H1 (cell line): ENCODE measurements around the gene ITPR1. TPM values are rescaled to one million over a fixed set of nuclear protein-coding genes. Genes with fewer than 3 reads are reported as not detected.

Source experiments
- CTCF ChIA-PET: fragments of 300-600 bp; sonication (Branson Sonifier 250); formaldehyde crosslinking; loops from one replicate; lab custom pipeline; 2021; ENCODE audit not compliant: partially characterized antibody; lab: Charles Lee
- POLR2A ChIA-PET: fragments of 300-600 bp; sonication (Branson Sonifier 250); formaldehyde crosslinking; loops from one replicate; lab custom pipeline; 2021; ENCODE audit warnings: inconsistent platforms; ENCODE audit not compliant: partially characterized antibody; lab: Charles Lee
- DNase-seq, 2 experiments: peaks; one replicate each; pipeline versions ENCODE4 v3.0.0 to v3.0.0-alpha.2; 2010 to 2022; ENCODE audit warnings: low spot score in 2 of 2, low read depth in 1 of 2, mixed read lengths in 1 of 2
- FAIRE-seq: peaks from 2 replicates; lab custom pipeline; 2011; peaks lifted over from hg19 to GRCh38; lab: Jason Lieb, UNC
- H2AFZ ChIP-seq: 2 replicates; pipeline ENCODE4 v1.8.1; 2012; ENCODE audit warnings: low read length, inconsistent platforms
- H2AK5ac ChIP-seq: 2 replicates; pipeline ENCODE4 v1.6.1; 2013; ENCODE audit warnings: low read depth, low read length
- H2BK120ac ChIP-seq: replicated peaks from 2 replicates; pipeline ENCODE3; 2013; ENCODE audit warnings: low read depth, low read length, inconsistent platforms
- H2BK12ac ChIP-seq: 2 replicates; pipeline ENCODE4 v1.6.1; 2013; ENCODE audit warnings: low read depth, low read length
- H2BK15ac ChIP-seq: 2 replicates; pipeline ENCODE4 v1.6.1; 2013; ENCODE audit warnings: low read length
- H2BK20ac ChIP-seq: 2 replicates; pipeline ENCODE4 v1.6.1; 2013; ENCODE audit warnings: low read length
- H2BK5ac ChIP-seq: 2 replicates; pipeline ENCODE4 v1.6.1; 2013; ENCODE audit warnings: low read depth, low read length
- H3K14ac ChIP-seq: 2 replicates; pipeline ENCODE4 v1.6.1; 2013; ENCODE audit warnings: inconsistent platforms; ENCODE audit not compliant: insufficient read length
- H3K18ac ChIP-seq: 2 replicates; pipeline ENCODE4 v1.6.1; 2013; ENCODE audit warnings: low read length; ENCODE audit errors: extremely low read depth
- H3K23ac ChIP-seq: 2 replicates; pipeline ENCODE4 v1.6.1; 2013; ENCODE audit warnings: inconsistent platforms; ENCODE audit not compliant: insufficient read length
- H3K23me2 ChIP-seq: 2 replicates; pipeline ENCODE4 v1.6.1; 2013; ENCODE audit warnings: low read depth, low read length
- H3K27ac ChIP-seq: 2 replicates; pipeline ENCODE4 v1.6.1; 2011; ENCODE audit warnings: low read depth, low read length, inconsistent platforms
- H3K27me3 ChIP-seq, 4 experiments: replicated peaks in 1 of 4; 1 replicate in 1 of 4; 2 replicates in 3 of 4; pipeline versions ENCODE4 v1.6.1 to v1.8.1; 2011 to 2013; ENCODE audit warnings: low read length in 3 of 4, mild to moderate bottlenecking in 3 of 4, inconsistent platforms in 2 of 4, mixed read lengths in 2 of 4, moderate library complexity in 1 of 4; ENCODE audit not compliant: control insufficient read depth in 3 of 4, insufficient read depth in 3 of 4; ENCODE audit errors: extremely low read depth in 1 of 4
- H3K36me3 ChIP-seq, 4 experiments: 2 replicates each; pipeline versions ENCODE4 v1.6.1 to v1.8.1; 2011 to 2013; ENCODE audit warnings: mild to moderate bottlenecking in 4 of 4, low read length in 3 of 4, moderate library complexity in 2 of 4, control low read depth in 1 of 4, inconsistent platforms in 1 of 4; ENCODE audit not compliant: insufficient read depth in 4 of 4, control insufficient read depth in 2 of 4
- H3K4ac ChIP-seq: replicated peaks from 2 replicates; pipeline ENCODE3; 2013; ENCODE audit warnings: low read length, low read depth, mixed read lengths, inconsistent platforms; ENCODE audit not compliant: insufficient read length
- H3K4me1 ChIP-seq, 4 experiments: replicated peaks in 1 of 4; 1 replicate in 1 of 4; 2 replicates in 3 of 4; pipeline versions ENCODE4 v1.6.1 to v1.8.1; 2011 to 2013; ENCODE audit warnings: low read length in 3 of 4, inconsistent platforms in 2 of 4, mixed read lengths in 1 of 4; ENCODE audit not compliant: insufficient read depth in 4 of 4, control insufficient read depth in 3 of 4
- H3K4me2 ChIP-seq, 2 experiments: 2 replicates each; pipeline versions ENCODE4 v1.6.1 to v1.8.1; 2011 to 2013; ENCODE audit warnings: low read depth in 2 of 2, low read length in 2 of 2, control low read depth in 1 of 2, inconsistent platforms in 1 of 2, mild to moderate bottlenecking in 1 of 2; ENCODE audit not compliant: insufficient read depth in 1 of 2
- H3K4me3 ChIP-seq, 4 experiments: fragments of 200-600, 300-600 bp in 1 of 4; sonication (generic), shearing (Covaris generic), sonication (Bioruptor Twin) in 1 of 4; 2 replicates each; pipeline versions ENCODE4 v1.5.1 to v1.8.1; 2011 to 2016; ENCODE audit warnings: low read length in 4 of 4, low read depth in 3 of 4, control low read depth in 2 of 4, inconsistent platforms in 2 of 4, mild to moderate bottlenecking in 2 of 4, mixed read lengths in 1 of 4, moderate library complexity in 1 of 4; ENCODE audit not compliant: insufficient read depth in 2 of 4; ENCODE audit errors: extremely low read depth in 1 of 4
- H3K56ac ChIP-seq: replicated peaks from 2 replicates; pipeline ENCODE3; 2013; ENCODE audit warnings: low read depth, mild to moderate bottlenecking, mixed read lengths, low read length, inconsistent platforms; ENCODE audit not compliant: insufficient read length
- H3K79me1 ChIP-seq: 2 replicates; pipeline ENCODE4 v1.6.1; 2013; ENCODE audit warnings: low read depth, low read length, control low read depth
- H3K79me2 ChIP-seq, 2 experiments: 2 replicates each; pipeline versions ENCODE4 v1.6.1 to v1.8.1; 2012 to 2013; ENCODE audit warnings: low read length in 2 of 2, mild to moderate bottlenecking in 2 of 2, inconsistent platforms in 1 of 2; ENCODE audit not compliant: insufficient read depth in 2 of 2, control insufficient read depth in 1 of 2
- H3K9ac ChIP-seq, 4 experiments: replicated peaks in 1 of 4; 1 replicate in 1 of 4; 2 replicates in 3 of 4; pipeline versions ENCODE4 v1.6.1 to v1.8.1; 2011 to 2013; ENCODE audit warnings: low read depth in 3 of 4, low read length in 3 of 4, control low read depth in 2 of 4, mild to moderate bottlenecking in 2 of 4, moderate library complexity in 2 of 4, inconsistent platforms in 1 of 4; ENCODE audit errors: extremely low read depth in 1 of 4
- H3K9me3 ChIP-seq, 2 experiments: 2 replicates each; pipeline versions ENCODE4 v1.6.1 to v1.8.1; 2012 to 2013; ENCODE audit warnings: mild to moderate bottlenecking in 2 of 2, moderate library complexity in 2 of 2, control low read depth in 1 of 2, inconsistent platforms in 1 of 2, low read depth in 1 of 2, low read length in 1 of 2, mixed read lengths in 1 of 2; ENCODE audit not compliant: insufficient read depth in 2 of 2
- H4K20me1 ChIP-seq, 2 experiments: replicated peaks in 1 of 2; 2 replicates each; pipeline versions ENCODE3 to v1.8.1; 2011 to 2013; ENCODE audit warnings: inconsistent platforms in 2 of 2, low read length in 2 of 2, mild to moderate bottlenecking in 1 of 2; ENCODE audit not compliant: insufficient read depth in 2 of 2, control insufficient read depth in 1 of 2
- H4K5ac ChIP-seq: 2 replicates; pipeline ENCODE4 v1.6.1; 2013; ENCODE audit warnings: low read length, low read depth, mixed read lengths, inconsistent platforms; ENCODE audit not compliant: insufficient read length
- H4K8ac ChIP-seq: 2 replicates; pipeline ENCODE4 v1.8.0; 2013; ENCODE audit warnings: mild to moderate bottlenecking, moderate library complexity, low read length, inconsistent platforms; ENCODE audit not compliant: insufficient read depth; ENCODE audit errors: extremely low read depth
- H4K91ac ChIP-seq: replicated peaks from 2 replicates; pipeline ENCODE3; 2013; ENCODE audit warnings: low read length, mixed read lengths, inconsistent platforms; ENCODE audit not compliant: insufficient read length
- HDAC2 ChIP-seq, 2 experiments: fragments of 300-600 bp in 1 of 2; sonication (generic) in 1 of 2; IDR thresholded peaks; 2 replicates each; pipeline ENCODE4 v1.6.1; 2011 to 2012; ENCODE audit warnings: low read depth in 2 of 2, low read length in 2 of 2, mild to moderate bottlenecking in 2 of 2, moderate library complexity in 2 of 2, borderline replicate concordance in 1 of 2, inconsistent platforms in 1 of 2
- SIX5 ChIP-seq: IDR thresholded peaks from 2 replicates; pipeline ENCODE4 v1.6.1; 2011; ENCODE audit warnings: mild to moderate bottlenecking, low read depth, low read length
- USF2 ChIP-seq: IDR thresholded peaks from 2 replicates; pipeline ENCODE4 v1.6.1; 2011; ENCODE audit warnings: low read length, improper control_type of control experiment
- WGBS, 2 experiments: shearing (Covaris generic) in 1 of 2; methylation state at CpG; one replicate each; pipeline versions ENCODE4 v1.1.6 to v1.1.7; 2013 to 2015; ENCODE audit warnings: low lambda C conversion rate in 2 of 2, mixed read lengths in 2 of 2, inconsistent platforms in 1 of 2, low coverage in 1 of 2, missing lambda C conversion rate in 1 of 2; ENCODE audit not compliant: insufficient replicate concordance in 2 of 2, insufficient coverage in 1 of 2, insufficient read length in 1 of 2; ENCODE audit errors: extremely low coverage in 1 of 2, missing lambda C conversion rate in 1 of 2; 5-methylcytosine and 5-hydroxymethylcytosine counted together
- polyA plus RNA-seq, 7 experiments: library from polyadenylated mRNA; depleted of rRNA in 3 of 7; stranded (reverse) in 5 of 7; unstranded in 2 of 7; fragments of >200 nt in 5 of 7; fragments of 200-250 nt in 2 of 7; gene quantifications; 1 replicate in 5 of 7; 2 replicates in 1 of 7; 4 replicates in 1 of 7; pipeline versions ENCODE4 v1.2.1 to v1.2.3, GENCODE V29; 2011 to 2013; ENCODE audit warnings: missing spikeins in 2 of 7, mixed read lengths in 2 of 7
- total RNA-seq: library from RNA; stranded (reverse); fragmentation: NEBNext Ultra II Directional; extraction: Animal tissue kit (Norgen Biotek cat#: 25700); gene quantifications from 2 replicates; pipeline ENCODE4 v1.2.1, GENCODE V29; 2021

The ITPR1 gene
- total and polyA plus RNA-seq, 2 of the 8 experiments (the other 6 are each of a cell fraction or from before 2014, with no cell fraction given): 2.5 to 16.3 TPM

- POLR2A ChIA-PET: no interaction called here
- Histone ChIP-seq H3K23ac (no peak overlapping the region), H3K18ac (no peak overlapping the region), H2BK15ac (no peak overlapping the region), H3K14ac (no peak overlapping the region), H4K5ac (no peak overlapping the region), H4K8ac (no peak overlapping the region), H2BK120ac (no peak overlapping the region), H2BK5ac (no peak overlapping the region), H3K23me2 (no peaks in the 10 kb centered on the region), H3K4ac (no peak overlapping the region), H2AFZ (no peak overlapping the region), H3K27ac (no peak overlapping the region), H3K27me3 (no peaks in the 10 kb centered on the region), H3K79me1 (no peaks in the 10 kb centered on the region), H4K20me1 (no peaks in the 10 kb centered on the region), H3K4me2 (no peak overlapping the region), H3K9me3 (no peaks in the 10 kb centered on the region), H3K9ac (no peak overlapping the region), H2BK12ac (no peak overlapping the region), H2AK5ac (no peak overlapping the region), H3K4me1 (no peaks in the 10 kb centered on the region), H3K36me3 (no peaks in the 10 kb centered on the region), H3K4me3 (no peak overlapping the region), H3K79me2 (no peaks in the 10 kb centered on the region), H4K91ac (no peak overlapping the region), H3K56ac (no peak overlapping the region), H2BK20ac (no peak overlapping the region)
- WGBS, 2 experiments: 85% methylated on average over 6 of the region's 6 CpGs; no CpG with 5 or more reads in 1 of the 2 experiments
- FAIRE-seq: no peak
- CTCF ChIA-PET: interaction anchor here (1.5 kb wide), 1 partner anchor 224 kb away, joined by 3 read pairs; no protein-coding TSS in a partner anchor
- TF ChIP-seq HDAC2 (IDR thresholded peaks at IDR 0.05; ENCODE audit: borderline replicate concordance in 1 of 2, low read depth in 2 of 2, low read length in 2 of 2) (no peak), SIX5 (no peak), USF2 (no peak)
- DNase-seq: no peak
Observed at GRCh38 chr3:4574426-4574965, 81.3 kb downstream of the ITPR1 start.
